Lower lobe of right lung (tissue), 2 donors: ENCODE data around the gene TRANK1. TPM values are rescaled to one million over a fixed set of nuclear protein-coding genes. Genes with fewer than 3 reads are reported as not detected.
A peak's percentile ranks its signal among the peaks of the same experiment; 100 is the strongest.

Source experiments
- ATAC-seq, 2 donors: fragments of 200-7000 bp; cut with Tn5 transposase; one replicate each; pipeline ENCODE4 v1.9.1; 2020 to 2022; ENCODE audit warnings: mild to moderate bottlenecking in 2 of 2, moderate library complexity in 2 of 2
- DNase-seq: peaks from one replicate; pipeline ENCODE4 v3.0.0-alpha.2; 2020
- H3K27ac ChIP-seq: fragments of 200-600 bp; one replicate; pipeline ENCODE4 v1.8.0; 2022
- H3K27me3 ChIP-seq: fragments of 200-600 bp; one replicate; pipeline ENCODE4 v1.8.0; 2022; ENCODE audit warnings: low read depth
- H3K36me3 ChIP-seq: fragments of 200-600 bp; one replicate; pipeline ENCODE4 v1.8.0; 2022; ENCODE audit warnings: mild to moderate bottlenecking
- H3K4me1 ChIP-seq: fragments of 200-600 bp; one replicate; pipeline ENCODE4 v1.8.0; 2022
- H3K4me3 ChIP-seq: fragments of 200-600 bp; one replicate; pipeline ENCODE4 v1.8.0; 2022; ENCODE audit warnings: mild to moderate bottlenecking
- H3K9me3 ChIP-seq: fragments of 200-600 bp; one replicate; pipeline ENCODE4 v1.8.0; 2022
- intact Hi-C: fragments of 100-400 bp; cut with DNase I; formaldehyde crosslinking; loops from one replicate; pipeline ENCODE4 v1.11.0; 2022
- total RNA-seq: library from RNA; stranded (reverse); fragmentation: NEBNext Ultra II Directional; extraction: Animal tissue kit (Norgen Biotek cat#: 25700); gene quantifications from one replicate; pipeline ENCODE4 v1.2.1, GENCODE V29; 2021
- TF ChIP-seq, protein P1 (sequence below): fragments of 200-600 bp; IDR thresholded peaks from one replicate; pipeline ENCODE4 v1.8.0; 2022; ENCODE audit warnings: antibody characterized with exemption, mild to moderate bottlenecking
- donor health status: DM: no; HTN: yes; CAD: no; lungs with severe emphysema.

TRANK1 gene
- total RNA-seq, 1 donor from 2014 or later, result 36.9 TPM

- H3K9me3 ChIP-seq, result no peaks in the 10 kb centered on the region
- no peaks in the 10 kb centered on the region for H3K27me3 ChIP-seq
- DNase-seq (no peak), ATAC-seq (no peak)
- peaks cover 34% of the 10 kb centered on the region for H3K4me1 ChIP-seq
- intact Hi-C loops, result no loop called here
- no peak overlapping the region for H3K27ac ChIP-seq
- no peak overlapping the region for H3K4me3 ChIP-seq
- TF ChIP-seq, protein P1, sequence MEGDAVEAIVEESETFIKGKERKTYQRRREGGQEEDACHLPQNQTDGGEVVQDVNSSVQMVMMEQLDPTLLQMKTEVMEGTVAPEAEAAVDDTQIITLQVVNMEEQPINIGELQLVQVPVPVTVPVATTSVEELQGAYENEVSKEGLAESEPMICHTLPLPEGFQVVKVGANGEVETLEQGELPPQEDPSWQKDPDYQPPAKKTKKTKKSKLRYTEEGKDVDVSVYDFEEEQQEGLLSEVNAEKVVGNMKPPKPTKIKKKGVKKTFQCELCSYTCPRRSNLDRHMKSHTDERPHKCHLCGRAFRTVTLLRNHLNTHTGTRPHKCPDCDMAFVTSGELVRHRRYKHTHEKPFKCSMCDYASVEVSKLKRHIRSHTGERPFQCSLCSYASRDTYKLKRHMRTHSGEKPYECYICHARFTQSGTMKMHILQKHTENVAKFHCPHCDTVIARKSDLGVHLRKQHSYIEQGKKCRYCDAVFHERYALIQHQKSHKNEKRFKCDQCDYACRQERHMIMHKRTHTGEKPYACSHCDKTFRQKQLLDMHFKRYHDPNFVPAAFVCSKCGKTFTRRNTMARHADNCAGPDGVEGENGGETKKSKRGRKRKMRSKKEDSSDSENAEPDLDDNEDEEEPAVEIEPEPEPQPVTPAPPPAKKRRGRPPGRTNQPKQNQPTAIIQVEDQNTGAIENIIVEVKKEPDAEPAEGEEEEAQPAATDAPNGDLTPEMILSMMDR, result no peak
- peaks cover 62% of the 10 kb centered on the region for H3K36me3 ChIP-seq
Measured at GRCh38 chr3:36895496-36896409, 49.1 kb downstream of the TRANK1 start.

- H3K4me3 ChIP-seq, result no peak overlapping the region
- DNase-seq (no peak), ATAC-seq (no peak)
- peaks cover 34% of the 10 kb centered on the region for H3K4me1 ChIP-seq
- peaks cover 68% of the 10 kb centered on the region for H3K36me3 ChIP-seq
- intact Hi-C loops, result no loop called here
- no peaks in the 10 kb centered on the region for H3K9me3 ChIP-seq
- TF ChIP-seq, protein P1, result no peak
- H3K27ac ChIP-seq, result no peak overlapping the region
- H3K27me3 ChIP-seq, result no peaks in the 10 kb centered on the region
Measured at GRCh38 chr3:36894914-36895313, 49.9 kb downstream of the TRANK1 start.

GRCh38 chr3:36893826-36894225, 51.0 kb downstream of the TRANK1 start:
- ATAC-seq (no peak), DNase-seq (no peak)
- H3K4me1 ChIP-seq, result peaks cover 34% of the 10 kb centered on the region
- no peaks in the 10 kb centered on the region for H3K27me3 ChIP-seq
- H3K36me3 ChIP-seq, result peaks cover 68% of the 10 kb centered on the region
- TF ChIP-seq, protein P1, result no peak
- intact Hi-C loops, result no loop called here
- H3K27ac ChIP-seq, result peak overlapping the region; percentile 63
- no peak overlapping the region for H3K4me3 ChIP-seq
- no peaks in the 10 kb centered on the region for H3K9me3 ChIP-seq

DNA sequence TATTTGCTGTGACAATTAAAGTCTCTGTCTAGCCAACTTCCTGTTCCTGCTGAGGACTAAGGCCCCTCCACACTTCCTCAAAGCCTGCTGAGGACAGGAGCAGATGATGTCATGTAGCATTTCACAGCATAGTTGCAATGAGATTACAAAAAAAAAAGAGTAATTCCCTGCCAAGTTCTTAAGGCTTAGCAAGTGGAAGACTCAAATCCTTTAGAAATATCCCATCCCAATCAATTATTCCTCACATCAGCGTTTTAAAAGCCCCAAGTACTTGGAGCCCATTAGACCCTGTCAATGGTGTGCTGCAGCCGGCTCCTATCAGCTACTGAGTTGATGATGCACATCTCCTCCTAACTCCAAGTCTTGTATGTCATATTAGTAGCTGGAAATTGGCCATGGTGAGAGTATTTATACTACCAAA, 51.7 kb downstream of the TRANK1 start:
- DNase-seq (no peak), ATAC-seq (peak; percentile 80 to 85)
- Histone ChIP-seq H3K36me3 (peaks cover 68% of the 10 kb centered on the region), H3K4me3 (no peak overlapping the region), H3K9me3 (no peaks in the 10 kb centered on the region), H3K4me1 (peaks cover 34% of the 10 kb centered on the region), H3K27me3 (no peaks in the 10 kb centered on the region), H3K27ac (peak overlapping the region; percentile 63)
- intact Hi-C loops, result no loop called here
- TF ChIP-seq, protein P1, result no peak

DNA sequence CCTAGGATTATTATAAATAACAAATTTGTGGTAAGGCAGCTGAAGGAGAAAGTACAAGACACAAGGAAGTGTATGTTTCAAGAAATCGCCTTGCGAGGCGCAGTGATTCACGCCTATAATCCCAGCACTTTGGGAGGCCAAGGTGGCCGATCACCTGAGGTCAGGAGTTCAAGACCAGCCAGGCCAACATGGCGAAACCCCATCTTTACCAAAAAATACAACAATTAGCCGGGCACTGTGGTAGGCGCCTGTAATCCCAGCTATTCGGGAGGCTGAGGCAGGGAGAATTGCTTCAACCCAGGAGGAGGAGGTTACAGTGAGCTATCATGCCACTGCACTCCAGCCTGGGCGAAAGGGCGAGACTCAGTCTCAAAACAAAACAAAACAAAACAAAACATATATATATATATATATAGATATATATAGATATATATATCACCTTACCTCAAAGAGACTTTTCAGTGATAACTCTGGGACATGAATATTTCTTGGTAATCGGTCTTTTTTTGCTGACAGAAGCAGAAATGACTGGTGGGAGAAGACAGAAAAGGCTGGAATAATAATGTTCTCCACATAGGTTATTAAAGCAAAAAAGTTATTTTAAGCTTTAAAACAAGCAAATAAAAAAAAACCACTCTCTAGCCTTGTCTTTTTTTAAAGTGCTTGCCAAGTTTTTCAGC, 52.3 kb downstream of the TRANK1 start:
- Histone ChIP-seq H3K4me1 (peaks cover 34% of the 10 kb centered on the region), H3K36me3 (peaks cover 68% of the 10 kb centered on the region)
- ATAC-seq, result no peak

More for the DNA sequence above, 52.3 kb downstream of the TRANK1 start:
- Histone ChIP-seq H3K27me3 (no peaks in the 10 kb centered on the region), H3K27ac (peak overlapping the region; percentile 63), H3K4me3 (no peak overlapping the region), H3K9me3 (no peaks in the 10 kb centered on the region)
- no peak for DNase-seq
- TF ChIP-seq, protein P1, result no peak
- intact Hi-C loops, result no loop called here
